HG03025 (cell line): Measurements from ENCODE around the gene JAK3.
"Not testable (repeated sequence)": the region's sequence is repeated elsewhere in the genome, so short reads cannot be mapped to it uniquely, and the experiment has no call there.

Experiments used
- ATAC-seq: cut with Tn5 transposase; IDR thresholded peaks from one replicate; pipeline ENCODE4 v1.9.1; 2021; ENCODE audit warnings: mild to moderate bottlenecking, moderate library complexity; ENCODE audit not compliant: unreplicated experiment, low FRiP score

The JAK3 gene

GRCh38 chr19:17783721-17784120 lies 64.1 kb downstream of the JAK3 start:
- not testable (repeated sequence) for ATAC-seq

- ATAC-seq, result no peak
Observed at GRCh38 chr19:17780781-17781180, 67.0 kb downstream of the JAK3 start.

- ATAC-seq, result no peak
Observed at GRCh38 chr19:17778968-17779929, 68.5 kb downstream of the JAK3 start.

GRCh38 chr19:17778251-17778967 lies 69.4 kb downstream of the JAK3 start:
- ATAC-seq, result no peak

GRCh38 chr19:17777840-17778239 lies 69.9 kb downstream of the JAK3 start:
- ATAC-seq, result not testable (repeated sequence)

- ATAC-seq, result no peak
Observed at GRCh38 chr19:17775991-17776803, 71.6 kb downstream of the JAK3 start.

- no peak for ATAC-seq
Observed at GRCh38 chr19:17775245-17775927, 72.4 kb downstream of the JAK3 start.
